Gastroesophageal sphincter (tissue), 3 donors: ENCODE results near the gene MAU2.

Source experiments
- CTCF ChIP-seq, 4 experiments: fragments of 200-600 bp in 2 of 4; fragments of 450-650 bp in 2 of 4; sonication (generic) in 1 of 4; IDR thresholded peaks; one replicate each; pipeline ENCODE4 v1.5.1; 2017 to 2019; ENCODE audit warnings: antibody characterized with exemption in 4 of 4, mild to moderate bottlenecking in 2 of 4, moderate library complexity in 2 of 4
- EP300 ChIP-seq: sonication (generic); formaldehyde crosslinking; IDR thresholded peaks from one replicate; pipeline ENCODE4 v1.6.1; 2017; ENCODE audit warnings: antibody characterized with exemption, mild to moderate bottlenecking
- POLR2A ChIP-seq, 2 donors: fragments of 450-650 bp; IDR thresholded peaks; one replicate each; pipeline ENCODE4 v1.6.1; 2017; ENCODE audit warnings: antibody characterized with exemption in 2 of 2, mild to moderate bottlenecking in 2 of 2, moderate library complexity in 1 of 2
- POLR2AphosphoS5 ChIP-seq: sonication (generic); formaldehyde crosslinking; IDR thresholded peaks from one replicate; pipeline ENCODE4 v1.6.1; 2017; ENCODE audit warnings: antibody characterized with exemption

- TF ChIP-seq CTCF (IDR thresholded peaks at IDR 0.05): no peak
- TF ChIP-seq POLR2A (IDR thresholded peaks at IDR 0.05): no peak
- TF ChIP-seq EP300: no peak
- no peak for TF ChIP-seq POLR2AphosphoS5
Observed at GRCh38 chr19:19279853-19280252, 40.8 kb upstream of the MAU2 start.
